DLD1 (cell line): ENCODE measurements around the gene MCM3AP.
"Not testable (repeated sequence)": the region's sequence is repeated elsewhere in the genome, so short reads cannot be mapped to it uniquely, and the experiment has no call there.

Experiments used
- in situ Hi-C: cut with HindIII; loops from 2 replicates; pipeline ENCODE4 v1.10.0; 2017; ENCODE audit warnings: low sequenced_read_pairs

Gene MCM3AP

GRCh38 chr21:46207006-46207919 lies 78.1 kb downstream of the MCM3AP start:
- in situ Hi-C loops, result no loop called here

- in situ Hi-C loops, result no loop called here
Observed at GRCh38 chr21:46206163-46207005, 79.0 kb downstream of the MCM3AP start.

- in situ Hi-C loops, result no loop called here
Observed at GRCh38 chr21:46205766-46206162, 79.6 kb downstream of the MCM3AP start.

GRCh38 chr21:46205166-46205565 lies 80.2 kb downstream of the MCM3AP start:
- in situ Hi-C loops, result no loop called here

- in situ Hi-C loops, result no loop called here
Observed at GRCh38 chr21:46203203-46203600, 82.2 kb downstream of the MCM3AP start.

GRCh38 chr21:46202592-46203202 lies 82.7 kb downstream of the MCM3AP start:
- in situ Hi-C loops, result no loop called here

GRCh38 chr21:46200877-46201803 lies 84.3 kb downstream of the MCM3AP start:
- in situ Hi-C loops, result not testable (repeated sequence)

- in situ Hi-C loops, result no loop called here
Observed at GRCh38 chr21:46199436-46200373, 85.7 kb downstream of the MCM3AP start.

GRCh38 chr21:46196733-46197132 lies 88.7 kb downstream of the MCM3AP start:
- in situ Hi-C loops, result no loop called here

GRCh38 chr21:46195595-46196195 lies 89.7 kb downstream of the MCM3AP start:
- in situ Hi-C loops, result no loop called here

DNA sequence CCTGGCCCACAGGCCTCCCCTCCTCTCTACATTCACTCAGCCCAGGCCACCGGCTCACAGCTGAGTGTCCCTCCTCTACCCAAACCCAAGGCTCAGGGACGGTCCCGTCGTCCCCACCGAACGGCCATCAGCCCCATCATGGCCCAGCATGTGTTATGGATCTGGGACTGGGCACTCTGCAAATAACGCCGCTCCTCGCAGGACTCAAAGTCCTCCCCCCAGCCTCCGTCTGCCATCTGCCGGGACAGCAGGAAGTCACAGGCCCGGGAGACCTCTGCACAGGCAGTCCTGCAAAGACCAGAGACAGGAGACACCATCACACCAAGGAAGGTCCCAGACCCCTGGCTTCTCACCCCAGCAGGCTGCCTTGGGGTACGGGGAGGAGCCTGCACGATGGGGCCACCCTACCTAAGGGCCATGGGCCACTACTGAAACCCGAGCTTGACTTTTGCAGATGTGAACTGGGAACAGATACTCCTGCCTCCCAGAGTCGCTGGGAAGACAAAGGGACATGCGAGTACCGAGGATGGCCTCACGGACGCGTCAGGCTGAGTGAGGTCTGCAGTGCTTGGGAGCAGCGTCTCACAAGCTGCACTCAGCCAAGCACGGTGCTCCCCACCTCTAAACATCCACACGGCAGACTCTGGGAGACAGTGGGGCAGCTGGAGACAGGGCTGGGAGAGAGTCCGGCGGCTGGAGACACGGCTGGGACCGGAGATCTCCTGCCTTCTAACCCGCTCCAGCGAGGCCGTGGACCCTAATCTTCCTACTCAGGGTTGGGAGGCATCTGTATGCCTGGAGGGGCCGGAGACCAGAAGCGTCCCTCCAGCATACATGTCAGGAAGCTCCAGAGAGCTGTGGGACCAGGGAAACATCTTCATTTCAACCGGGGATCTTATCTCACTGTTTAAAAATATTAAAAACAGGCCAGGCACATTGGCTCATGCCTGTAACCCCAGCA lies 90.8 kb downstream of the MCM3AP start:
- in situ Hi-C loops, result no loop called here

DNA sequence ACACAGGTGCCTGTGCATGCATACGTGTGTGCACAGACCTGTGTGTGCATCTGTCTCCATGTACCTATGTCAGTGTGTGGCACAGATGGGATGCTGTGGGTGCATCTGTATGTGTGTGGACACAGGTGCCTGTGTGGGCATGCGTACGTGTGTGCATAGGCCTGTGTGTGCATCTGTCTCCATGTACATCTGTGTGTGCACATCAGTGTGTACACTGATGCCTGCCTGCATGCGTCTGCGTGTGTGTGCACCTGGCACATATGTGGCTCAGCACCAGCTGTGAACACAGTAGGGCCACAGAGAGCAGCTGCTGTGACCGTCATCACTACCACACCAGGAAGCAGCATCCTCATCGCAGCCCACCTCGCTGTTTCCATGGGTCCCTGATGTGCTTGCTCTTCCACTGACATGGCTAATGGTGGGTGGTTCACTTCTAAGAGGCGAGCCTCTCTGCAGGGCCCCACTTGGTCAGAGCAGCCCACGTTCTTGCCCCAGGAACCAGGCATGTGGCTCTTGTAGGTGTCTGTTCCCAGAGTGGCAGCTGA lies 91.5 kb downstream of the MCM3AP start:
- in situ Hi-C loops, result no loop called here

DNA sequence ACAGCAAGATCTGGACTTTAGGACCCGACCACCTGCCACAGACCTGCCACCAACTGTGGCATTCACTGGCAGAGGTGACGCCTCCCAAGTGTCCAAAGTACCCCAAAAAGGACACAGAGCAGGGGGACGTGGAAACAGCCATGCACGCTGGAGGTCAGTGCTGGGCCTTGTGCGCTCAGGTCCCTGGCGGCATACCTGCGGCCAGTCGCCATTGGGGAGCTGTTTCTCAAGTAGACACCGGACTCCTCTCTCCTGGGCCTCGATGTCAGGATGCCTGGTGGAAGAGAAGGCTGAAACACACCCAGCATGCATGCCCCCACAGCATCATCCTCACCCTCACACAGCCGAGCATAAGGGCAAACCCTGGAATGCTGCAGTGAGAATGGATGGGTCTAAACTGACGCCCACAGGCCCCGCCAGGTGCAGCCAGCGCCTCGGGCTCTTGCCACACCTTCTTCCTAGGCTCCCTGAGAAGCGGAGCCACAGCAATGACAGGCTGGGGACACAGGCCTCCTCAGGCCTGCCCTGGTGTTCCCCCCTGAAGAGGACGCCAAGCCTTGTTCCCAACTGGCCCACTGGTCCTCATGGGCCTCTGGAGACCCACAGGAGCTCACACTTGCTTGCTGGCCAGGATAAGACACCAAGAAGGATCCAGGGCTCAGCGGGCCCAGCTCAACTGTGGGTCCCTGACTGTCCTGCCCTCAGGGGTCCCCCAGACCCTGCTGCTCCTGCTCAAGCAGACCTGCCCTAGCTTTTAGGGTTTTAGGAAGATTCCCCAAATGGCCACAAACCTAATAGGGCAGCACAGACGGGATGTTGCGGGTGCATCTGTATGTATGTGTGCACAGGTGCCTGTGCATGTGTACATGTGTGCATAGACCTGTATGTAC lies 93.5 kb downstream of the MCM3AP start:
- in situ Hi-C loops, result no loop called here

DNA sequence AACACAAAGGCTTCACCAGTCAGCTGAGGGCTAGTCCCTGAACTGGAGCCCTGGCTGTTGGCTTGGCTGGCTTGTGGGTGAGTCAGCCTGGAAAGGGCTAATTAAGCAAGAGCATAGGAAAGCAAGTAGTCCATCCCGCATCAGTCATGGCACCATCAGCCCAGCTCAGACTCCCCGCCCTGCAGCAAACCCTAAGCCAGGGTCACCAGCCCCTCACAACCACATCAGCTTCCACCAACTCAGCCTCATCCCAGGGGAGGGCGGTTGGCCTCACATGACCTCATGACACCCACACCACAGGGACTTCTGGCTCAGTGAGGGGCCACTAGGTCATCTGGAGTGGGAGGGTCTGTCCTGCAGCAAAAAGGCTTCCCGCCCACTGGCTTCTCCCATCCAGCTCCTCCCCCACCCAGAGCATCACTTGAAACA lies 94.1 kb downstream of the MCM3AP start:
- in situ Hi-C loops, result no loop called here

DNA sequence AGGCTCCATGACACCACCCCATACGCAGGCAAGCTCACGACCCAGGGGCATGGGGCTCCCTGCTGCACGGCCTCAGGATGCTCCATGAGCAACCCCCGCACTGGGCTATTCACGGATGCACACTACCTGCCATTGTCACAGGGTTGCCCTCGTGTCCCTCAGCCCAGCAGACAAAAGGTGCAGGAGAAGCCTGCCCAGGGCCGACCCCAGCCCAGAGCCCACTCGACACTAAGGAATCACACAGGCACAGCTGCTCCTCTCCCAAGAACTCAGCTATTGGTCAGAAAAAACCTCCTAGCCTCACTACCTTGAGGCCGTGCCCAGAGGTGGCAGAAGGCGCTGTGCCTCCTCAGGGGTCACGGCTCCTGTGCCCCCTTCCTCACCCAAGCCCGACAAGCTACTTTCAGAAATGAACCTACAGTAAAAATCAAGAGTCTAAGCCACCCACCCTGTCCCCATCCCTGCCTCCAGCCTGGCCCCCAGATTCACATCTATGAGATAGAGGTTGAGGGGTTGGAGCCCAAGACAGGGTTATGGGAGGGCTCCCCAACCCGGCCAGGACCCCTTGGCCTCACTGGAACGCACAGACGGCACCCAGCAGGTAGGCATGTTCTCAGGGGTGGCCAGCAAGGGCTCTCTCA lies 94.8 kb downstream of the MCM3AP start:
- in situ Hi-C loops, result no loop called here

GRCh38 chr21:46189959-46190490 lies 95.4 kb downstream of the MCM3AP start:
- in situ Hi-C loops, result no loop called here
